HG03097 (cell line): ENCODE measurements around the gene ROR2.

Experiments
- ATAC-seq: cut with Tn5 transposase; IDR thresholded peaks from one replicate; pipeline ENCODE4 v1.9.1; 2021; ENCODE audit not compliant: unreplicated experiment, low FRiP score

ROR2 gene

DNA sequence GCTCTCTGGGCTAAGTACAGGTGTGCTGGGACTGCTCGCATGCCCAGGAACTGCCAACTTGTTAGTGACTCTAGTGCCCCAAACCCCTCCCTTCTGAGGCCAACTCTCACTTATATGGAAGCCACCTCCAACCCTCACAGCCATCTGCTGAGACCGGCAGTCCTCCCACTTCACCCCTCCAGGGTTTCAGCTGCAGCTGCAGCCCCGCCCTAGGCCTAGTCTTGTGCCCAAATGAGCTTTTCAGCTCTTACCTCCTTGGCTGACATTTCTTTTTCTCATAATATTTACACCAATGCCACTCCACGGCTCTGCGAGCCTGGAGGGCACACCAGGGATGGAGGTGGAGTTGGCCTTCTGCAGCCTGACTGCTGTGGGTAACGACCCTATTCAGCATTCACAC lies 166.6 kb downstream of the ROR2 start:
- ATAC-seq: no peak

DNA sequence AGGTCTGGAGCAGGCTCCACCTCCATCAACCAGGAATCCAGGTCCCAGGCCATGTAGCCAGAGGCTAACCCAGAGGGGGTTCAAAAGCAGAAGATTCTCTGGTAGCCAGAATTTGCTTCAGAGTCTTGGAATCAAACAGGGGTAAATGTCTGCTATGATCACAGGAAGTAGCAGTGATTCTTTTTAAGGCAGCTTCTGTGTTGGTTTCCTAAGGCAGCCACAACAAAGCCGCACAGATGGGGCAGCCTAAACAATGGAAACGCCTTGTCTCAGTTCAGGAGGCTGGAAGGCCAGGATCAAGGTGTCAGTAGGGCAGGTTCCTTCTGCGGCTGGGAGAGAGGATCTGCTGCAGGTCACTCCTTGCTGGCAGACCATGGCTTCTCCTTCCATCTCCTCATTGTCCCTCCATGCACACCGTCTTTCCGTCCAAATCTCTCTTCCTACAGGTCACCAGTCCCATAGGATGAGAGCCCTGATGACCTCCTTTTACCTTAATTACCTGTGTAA lies 167.3 kb downstream of the ROR2 start:
- ATAC-seq: no peak

DNA sequence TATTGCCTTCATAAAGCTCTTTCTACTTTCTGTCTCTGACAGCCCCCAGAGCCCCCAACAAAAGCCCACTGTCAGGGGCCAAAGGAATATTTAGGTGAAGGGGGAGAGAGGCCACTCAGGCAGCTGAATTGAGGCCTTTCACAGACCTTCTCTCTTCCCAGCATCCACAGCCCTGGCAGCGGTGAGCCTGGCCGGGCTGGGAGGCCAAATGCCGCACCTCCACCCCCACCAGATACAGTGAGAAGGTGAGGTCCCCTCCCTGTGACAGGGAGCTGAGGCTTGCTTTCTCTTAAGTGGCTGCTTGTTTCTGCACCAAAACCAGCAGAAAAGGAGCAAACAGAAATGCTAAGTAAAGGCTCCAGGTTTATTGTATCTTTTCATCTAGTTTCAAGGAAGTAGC lies 168.1 kb downstream of the ROR2 start:
- no peak for ATAC-seq

DNA sequence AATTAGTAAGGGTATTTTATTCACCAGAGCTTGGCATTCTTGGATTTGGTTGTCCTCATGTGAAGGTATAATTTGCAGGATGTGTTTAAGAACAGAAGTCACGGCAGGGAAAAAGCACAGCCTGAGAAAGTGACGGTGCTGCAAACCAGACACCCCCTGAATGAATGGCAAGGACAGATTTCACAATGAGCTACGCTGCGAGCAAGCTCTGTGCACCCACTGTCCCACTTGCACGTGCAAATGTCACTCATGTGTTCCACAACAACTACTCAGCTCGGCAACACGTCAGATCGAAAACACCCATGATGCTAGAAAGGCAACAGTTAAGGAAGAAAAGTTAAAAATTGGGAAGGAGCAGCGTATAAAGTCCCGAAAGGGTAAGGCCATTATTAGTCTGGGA lies 168.9 kb downstream of the ROR2 start:
- no peak for ATAC-seq

DNA sequence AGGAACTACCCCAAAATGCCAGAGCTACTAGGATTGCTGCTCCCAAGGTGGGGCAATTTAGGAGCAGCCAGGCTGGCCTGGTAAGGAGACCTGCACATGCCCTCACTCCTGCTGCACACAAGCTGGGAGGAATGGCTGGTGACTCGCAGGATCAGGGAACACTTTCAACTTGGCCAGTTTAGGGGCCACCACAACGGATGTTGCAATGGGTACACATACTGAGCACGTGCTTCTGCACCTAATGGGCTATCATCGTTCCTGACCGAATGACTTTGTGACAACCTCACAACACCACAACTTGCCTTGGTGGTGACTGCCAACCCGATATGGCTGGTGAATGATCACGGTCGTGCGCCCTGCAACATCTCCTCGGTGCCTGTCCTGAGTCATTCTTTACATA lies 172.0 kb downstream of the ROR2 start:
- ATAC-seq: no peak

DNA sequence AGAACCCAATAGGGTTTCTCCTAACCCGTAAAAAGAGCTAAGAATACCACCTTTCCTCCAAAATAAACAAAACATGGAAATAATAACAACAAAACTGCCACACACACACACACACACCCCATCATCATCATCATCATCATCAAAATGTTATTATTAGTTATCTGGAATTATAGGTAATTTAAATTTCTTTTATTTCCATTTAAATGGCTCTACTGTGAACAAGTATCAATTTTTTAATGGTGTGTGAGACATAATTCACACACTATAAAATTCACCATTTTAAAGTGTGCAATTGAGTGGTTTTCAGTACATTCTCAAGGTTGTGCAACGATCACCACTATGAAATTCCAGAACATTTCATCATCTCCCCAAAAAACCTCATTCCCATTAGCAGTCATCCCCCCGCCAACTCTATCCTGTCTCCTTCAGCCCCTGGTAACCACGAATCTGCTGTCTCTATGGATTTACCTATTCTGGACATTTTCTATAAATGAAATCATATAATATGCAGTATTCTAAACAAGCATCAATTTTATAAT lies 172.7 kb downstream of the ROR2 start:
- ATAC-seq: no peak

DNA sequence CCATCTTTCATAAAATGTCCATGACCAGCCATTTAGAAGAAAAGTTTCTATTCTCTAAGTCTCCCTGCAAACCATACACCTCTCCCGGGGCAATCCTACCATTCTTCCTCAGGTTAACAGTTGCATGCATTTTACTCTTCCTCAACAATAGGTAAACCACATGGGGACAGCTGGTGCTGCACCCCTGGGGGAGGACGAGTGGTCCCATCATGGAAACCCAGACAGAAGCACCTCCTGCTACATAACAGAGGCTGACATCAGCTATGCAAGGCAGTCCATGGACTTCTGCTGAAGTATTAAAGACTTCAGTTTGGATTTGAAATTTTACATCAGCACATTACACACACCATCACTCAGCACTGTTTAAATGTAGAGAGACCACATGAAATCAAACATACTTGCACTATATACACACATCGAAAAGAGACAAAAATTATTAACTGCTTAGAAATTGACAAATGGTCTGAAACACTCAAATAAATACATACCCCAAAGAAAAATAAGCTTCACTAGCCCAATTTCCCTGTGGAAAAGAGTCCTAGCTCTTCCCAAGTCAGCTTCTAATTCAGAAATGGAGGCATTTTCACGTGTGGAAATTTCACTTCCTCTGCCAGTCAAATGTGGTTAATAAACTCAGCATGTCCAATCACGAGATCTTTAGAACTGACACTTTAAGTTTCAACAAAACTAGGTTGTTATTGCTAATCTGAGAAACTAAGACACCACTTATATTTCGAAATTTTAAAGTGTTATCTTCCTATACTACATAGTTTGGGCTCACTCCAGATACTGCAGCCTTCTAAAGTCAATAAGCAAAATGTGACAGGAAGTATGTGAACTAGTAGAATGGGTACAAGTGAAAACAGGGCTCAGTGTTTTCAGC lies 173.4 kb downstream of the ROR2 start:
- no peak for ATAC-seq

DNA sequence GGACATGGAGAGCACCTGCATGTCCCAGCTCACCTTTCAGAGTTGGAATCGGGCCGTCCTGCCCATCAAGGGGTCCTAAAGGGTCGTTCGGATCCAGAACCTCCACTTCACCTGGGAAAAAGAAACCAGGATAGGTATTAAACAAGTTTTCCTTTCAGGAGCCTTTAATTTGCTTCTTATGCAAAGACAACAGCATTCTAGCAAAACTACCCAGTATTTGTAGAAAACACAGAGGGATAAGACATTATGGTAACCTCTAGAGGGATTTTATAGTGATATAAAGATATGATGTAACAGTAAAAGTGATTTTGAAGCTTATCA lies 174.4 kb downstream of the ROR2 start:
- no peak for ATAC-seq

DNA sequence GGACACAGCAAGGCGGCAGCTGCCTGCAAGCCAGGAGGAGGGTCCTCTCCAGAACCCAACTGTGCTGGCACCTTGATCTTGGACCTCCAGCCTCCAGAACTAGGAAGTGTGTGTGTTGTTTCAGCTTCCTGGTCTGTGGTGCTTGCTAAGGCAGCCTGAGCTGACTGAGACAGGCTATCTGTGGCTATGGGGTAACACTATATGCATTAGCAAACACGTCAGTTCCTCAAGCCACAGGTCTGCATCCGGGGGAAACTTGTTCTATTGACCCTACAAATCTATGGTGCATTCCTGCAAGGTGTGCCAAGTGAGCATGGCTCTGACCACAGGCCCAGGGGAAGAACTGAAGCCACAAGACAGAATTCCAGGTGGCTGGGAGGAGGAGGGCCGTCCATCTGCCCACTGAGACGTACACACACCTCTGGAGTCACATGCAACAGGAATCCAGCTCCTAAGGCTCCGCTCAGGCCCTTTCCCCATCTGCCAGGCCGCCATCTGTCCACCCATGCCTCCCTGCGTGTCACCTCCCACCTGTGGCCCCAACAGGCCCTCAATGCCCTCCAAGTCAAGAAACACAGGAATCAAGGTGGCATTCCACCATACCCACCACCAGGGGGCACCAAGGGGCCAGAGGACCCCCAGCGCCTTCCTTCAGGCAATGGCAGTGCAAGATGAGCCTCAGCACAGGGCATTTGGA lies 174.9 kb downstream of the ROR2 start:
- no peak for ATAC-seq

DNA sequence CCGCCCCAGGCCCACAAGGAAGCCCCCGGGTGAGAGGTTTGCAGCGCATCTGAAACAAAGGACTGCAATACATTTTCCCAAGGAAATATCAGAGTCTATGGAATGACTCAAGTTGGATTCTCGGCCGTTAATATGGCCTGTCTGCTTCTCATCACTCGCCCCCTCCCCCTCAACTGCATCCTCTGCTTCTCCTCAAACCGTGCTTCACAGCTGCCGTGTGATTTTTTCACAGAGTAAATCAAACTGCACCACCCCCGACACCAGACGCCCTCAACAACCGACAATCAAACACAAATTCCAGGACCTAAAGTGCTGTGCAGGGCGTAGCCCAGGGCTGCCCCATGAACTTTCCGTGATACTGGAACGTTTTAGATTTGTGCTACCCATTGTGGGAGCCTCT lies 176.9 kb downstream of the ROR2 start:
- ATAC-seq: no peak

DNA sequence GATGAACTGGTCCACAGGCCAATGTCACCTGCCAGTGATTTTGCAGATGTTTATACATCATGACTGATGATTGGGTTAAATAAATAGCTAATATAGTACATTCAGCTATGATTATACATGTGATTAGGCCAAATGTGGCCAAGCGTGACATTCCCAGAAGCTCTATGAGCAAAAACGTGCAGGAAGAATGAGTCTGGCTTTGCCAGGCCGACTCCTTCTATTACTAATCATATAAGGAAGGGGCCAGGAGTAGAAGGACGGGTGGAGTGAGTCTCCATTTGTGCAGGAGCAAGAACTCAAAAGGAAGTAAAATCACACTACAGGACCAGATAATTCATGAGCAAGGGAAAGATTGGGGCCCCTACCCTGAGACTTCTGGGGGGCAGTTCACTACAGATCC lies 178.2 kb downstream of the ROR2 start:
- ATAC-seq: no peak

DNA sequence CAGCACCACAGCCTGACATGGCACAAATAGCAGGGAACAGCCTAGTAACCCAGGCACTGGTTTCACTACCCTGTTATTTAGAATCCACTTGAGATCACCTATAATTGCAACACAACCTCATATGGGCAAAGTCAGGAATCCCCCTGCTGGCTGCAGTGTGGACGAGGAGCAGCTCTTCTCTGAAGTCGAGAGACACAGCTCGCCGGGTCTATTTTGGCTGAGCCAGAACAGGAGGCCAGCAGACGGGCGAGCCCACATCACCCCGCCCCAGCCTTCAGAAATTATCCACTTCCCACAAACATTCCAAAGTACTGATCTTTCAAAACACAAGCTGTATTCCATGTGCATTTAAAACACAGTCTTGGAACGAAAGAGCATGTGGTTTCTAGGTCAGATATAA lies 179.0 kb downstream of the ROR2 start:
- no peak for ATAC-seq

DNA sequence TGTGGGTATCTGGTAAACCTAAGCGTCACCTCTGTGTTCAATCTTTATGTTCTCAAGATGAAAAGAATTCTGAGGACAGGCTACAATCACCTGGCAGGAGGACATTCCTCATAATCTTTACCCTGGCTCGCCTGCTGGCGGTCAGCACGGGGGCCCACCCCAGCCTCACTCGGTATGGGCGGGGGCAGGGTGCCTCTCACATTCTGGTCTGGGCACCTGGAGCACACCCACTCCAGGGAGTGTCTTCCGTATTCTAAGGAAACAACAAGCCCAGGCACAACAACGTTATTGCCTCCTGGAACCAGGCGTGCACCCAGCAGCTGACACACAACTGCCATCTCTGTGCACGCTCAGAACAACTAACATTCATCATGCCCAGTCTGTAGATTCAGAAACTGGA lies 179.8 kb downstream of the ROR2 start:
- no peak for ATAC-seq

DNA sequence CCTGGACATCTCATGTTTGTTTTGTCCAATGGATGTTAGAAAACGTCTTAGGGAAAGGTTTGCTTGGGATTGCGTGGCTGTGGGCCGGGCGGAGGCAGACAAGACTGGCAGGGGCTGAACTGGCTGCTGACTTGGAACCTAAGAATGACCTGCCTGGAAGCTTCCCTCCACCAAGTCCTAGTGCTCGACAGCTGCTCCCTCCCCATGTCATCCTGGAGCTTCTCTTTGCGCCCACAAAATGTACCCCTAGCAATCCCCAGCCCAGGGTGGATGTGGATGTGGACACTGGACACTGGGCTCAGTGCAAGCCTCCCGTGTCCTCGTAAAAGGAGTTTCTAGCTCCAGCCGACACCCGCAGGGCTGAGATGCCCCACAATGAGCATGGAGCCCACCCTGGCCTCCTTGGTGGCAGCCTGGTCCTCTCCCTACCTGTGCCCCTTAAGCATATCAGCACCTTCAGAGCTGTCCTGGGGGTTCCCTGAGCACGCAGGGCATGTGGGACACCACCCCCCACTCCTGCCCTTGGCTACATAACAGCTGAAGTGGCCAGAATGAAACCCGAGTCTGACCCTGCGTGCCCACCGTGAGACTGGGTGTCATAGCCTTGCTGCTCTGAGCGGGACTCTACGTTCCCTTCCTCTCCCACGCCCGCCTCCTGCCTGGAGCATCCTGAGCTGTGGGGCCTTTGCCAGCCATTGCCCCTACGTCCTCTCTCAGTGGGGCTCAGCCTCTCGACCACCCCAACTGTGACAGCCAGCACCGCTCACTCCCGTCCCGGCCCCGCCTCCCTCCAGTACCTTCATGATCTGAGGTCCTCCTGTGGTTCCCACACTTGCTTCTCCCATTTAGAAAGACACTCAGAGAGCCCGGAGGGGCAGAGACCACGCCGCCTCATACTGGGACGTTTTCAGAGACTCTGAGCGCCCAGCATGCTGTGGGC lies 180.8 kb downstream of the ROR2 start:
- ATAC-seq: no peak

DNA sequence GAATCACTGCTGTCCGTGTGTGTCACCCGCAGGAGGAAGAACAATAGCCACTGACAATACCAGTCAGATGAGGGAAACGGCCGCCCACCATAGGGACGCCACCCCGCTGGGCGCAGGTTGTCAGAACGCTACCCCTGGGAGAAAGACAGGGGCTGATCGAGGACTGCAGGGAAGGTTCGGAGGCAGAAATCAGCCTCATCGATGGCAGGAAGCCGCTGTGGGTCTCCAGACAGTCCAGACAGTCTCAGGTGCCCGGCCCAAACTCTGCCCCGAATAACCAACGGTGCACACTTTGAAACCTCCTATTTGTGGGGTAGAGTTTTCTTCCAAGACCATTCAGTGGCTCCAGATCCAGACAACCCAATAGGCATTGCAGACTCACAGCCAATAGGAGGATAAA lies 181.5 kb downstream of the ROR2 start:
- ATAC-seq: no peak

DNA sequence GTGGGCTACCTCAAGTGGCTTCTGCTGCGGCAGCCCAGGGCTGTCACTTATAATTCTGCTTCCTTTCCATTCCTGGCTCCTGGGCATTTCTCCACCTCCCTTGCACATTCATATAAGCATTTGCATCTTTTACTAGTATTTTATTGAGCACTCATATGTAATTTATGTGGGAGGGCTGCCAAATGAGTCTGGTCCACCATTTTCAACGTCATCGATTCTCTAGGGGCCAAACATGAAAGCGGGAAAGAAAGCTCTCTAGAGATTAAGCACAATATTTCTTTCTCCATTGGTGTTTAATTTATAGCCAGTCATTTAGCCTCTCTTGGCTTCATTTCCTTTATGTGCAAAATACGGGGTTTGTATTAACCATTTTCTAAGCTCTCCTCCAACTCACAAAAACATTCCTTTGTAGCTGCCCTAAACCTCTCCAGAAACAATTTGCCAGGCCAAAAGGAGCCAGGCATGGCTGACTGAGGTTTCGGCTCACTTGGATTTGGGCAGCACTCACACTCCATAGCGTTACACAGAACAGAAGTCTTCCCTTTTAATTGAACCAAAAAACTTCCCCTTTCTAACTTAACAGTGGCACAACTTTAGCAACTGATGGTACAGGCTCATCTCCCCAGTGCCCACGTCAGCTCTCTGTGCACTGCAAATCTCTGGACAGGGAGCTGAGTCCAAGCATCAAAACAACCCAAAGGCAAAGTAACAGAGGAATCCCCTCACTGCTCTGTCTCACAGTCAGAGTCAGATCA lies 183.5 kb downstream of the ROR2 start:
- no peak for ATAC-seq

DNA sequence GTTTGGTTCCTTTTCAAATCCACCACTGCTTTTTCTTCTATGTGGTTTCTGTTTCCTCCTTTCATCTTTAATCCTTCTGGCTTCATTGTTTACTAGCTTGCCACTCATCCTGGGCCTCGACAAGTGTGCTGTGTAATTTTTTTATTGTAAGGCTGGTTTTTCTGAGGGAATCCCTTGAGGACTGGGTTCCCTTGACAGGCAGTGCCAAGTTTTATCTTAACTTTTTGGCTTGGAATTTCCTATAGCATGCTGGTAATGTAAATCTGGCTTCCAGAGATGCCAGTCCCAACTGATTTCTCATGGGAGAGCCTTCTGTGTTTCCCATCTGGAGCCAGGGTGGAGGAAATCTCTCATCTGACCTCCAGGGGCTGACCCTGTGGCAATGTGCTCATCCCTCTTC lies 184.7 kb downstream of the ROR2 start:
- no peak for ATAC-seq

DNA sequence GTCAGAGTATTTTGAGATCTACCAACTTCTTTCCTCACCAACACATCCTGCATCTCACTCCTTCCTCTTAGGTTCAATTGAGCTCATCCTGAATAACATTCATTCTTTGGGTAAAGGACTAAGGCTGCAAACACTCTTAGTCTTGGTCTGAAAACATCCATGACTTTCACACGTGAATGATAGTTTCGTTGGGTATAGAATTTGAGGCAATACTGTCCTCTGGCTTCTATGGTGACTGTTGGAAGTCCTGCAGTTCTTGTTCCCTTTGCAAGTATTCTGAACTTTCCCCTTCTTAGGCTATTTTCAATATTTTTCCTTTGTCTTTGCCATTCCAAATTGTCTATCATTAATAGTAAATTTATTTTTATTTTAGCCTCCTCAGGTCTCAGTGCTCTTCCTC lies 185.4 kb downstream of the ROR2 start:
- ATAC-seq: no peak

DNA sequence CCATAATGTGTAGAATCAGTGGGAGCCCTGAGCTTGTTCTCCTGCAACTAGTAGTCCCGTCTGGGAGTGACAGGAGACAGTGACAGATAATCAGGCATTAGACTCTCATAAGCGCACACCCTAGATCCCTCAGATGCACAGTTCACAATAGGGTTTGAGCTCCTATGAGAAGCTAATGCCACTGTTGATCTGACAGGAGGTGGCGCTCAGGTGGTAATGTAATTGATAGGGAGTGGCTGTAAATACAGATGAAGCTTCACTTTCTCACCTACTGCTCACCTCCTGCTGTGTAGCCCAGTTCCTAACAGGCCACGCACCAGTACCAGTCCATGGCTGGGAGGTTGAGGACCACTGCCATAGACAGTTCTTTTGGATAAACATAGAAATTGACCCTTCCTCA lies 188.7 kb downstream of the ROR2 start:
- ATAC-seq: no peak

DNA sequence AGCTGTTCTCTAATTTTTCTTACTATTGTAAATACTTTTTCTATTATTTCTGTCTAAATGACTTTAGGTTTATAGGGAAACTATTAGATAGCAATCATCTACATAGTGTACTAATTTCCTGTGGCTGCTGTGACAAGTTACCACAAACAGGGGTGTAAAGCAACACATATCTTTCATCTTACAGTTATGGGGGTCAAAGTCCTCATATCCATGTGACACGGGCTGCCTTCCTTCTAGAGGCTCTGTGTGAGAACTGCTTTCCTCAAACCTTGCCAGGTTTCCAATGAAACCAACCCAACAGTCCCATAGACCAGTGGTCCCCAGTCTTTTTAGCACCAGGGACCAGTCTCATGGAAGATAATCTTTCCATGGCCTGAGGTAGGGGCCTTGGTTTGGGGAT lies 189.1 kb downstream of the ROR2 start:
- no peak for ATAC-seq
